Measurements from ENCODE around the gene CWC27. TPM values are rescaled to one million over a fixed set of nuclear protein-coding genes. Genes with fewer than 3 reads are reported as not detected.

The CWC27 gene
- total RNA-seq, 1 experiment from 2014 or later: 22.8 TPM

DNA sequence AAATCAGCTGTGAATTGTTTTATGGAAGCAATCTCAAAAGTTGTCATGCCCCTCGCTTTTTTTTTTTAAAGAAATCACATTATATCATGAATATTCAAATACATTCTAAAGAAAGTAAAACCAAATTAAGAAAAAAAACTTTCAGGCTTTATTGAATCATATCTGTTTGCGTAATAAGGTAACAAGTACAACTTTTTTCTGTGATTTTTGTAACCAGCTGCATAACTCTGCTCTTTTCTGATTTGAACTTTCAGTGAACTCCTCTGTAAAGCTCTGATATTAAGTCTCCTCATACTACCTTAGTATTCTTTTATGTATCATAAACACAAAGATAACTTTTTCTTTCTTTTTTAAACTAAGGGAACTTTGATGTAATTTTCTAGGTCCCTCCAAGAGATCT, 65.3 kb downstream of the CWC27 start:
- CTCF ChIA-PET: interaction anchor here (0.7 kb wide), 1 partner anchor 627 kb away, joined by 3 read pairs; no protein-coding TSS in a partner anchor

DNA sequence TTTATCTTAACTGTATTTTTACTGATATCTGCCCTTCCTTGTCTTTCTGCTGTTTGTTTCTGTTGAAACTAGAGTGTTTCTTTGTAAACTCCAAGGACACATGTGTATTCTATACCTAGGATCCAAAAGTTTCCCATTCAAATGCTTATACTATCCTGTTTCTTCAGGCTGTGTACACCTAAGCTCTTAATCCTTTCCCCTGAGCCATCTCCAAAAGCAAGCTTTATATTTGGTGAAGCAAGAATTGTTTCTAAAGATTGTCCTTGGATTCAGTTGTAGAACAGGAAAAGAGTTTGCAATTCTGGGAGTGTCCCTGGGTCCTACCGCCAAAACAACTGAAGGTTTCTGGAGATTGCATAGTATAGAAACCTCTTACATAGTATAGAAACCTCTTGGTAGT, 65.9 kb downstream of the CWC27 start:
- no TSS peak for BruUV-seq (replicated peaks)
- H3K27me3 Mint-ChIP-seq (ENCODE audit: unreplicated experiment): no peaks in the 10 kb centered on the region
- CTCF ChIA-PET: interaction anchor here (0.7 kb wide), 1 partner anchor 627 kb away, joined by 3 read pairs; no protein-coding TSS in a partner anchor
- DNase-seq: no peak
- no peak overlapping the region for H3K4me3 Mint-ChIP-seq (ENCODE audit: low read depth, unreplicated experiment)
- no peaks in the 10 kb centered on the region for H3K4me1 Mint-ChIP-seq (ENCODE audit: low read depth, unreplicated experiment)
- H3K36me3 Mint-ChIP-seq (ENCODE audit: insufficient read depth, unreplicated experiment): peaks cover 4% of the 10 kb centered on the region
- H3K9me3 Mint-ChIP-seq (ENCODE audit: low read depth, unreplicated experiment): no peaks in the 10 kb centered on the region
- TF ChIP-seq CTCF (IDR thresholded peaks at IDR 0.05; ENCODE audit: unreplicated experiment): no peak
- H3K27ac Mint-ChIP-seq (ENCODE audit: unreplicated experiment): no peak overlapping the region
- intact Hi-C loops (cut with micrococcal nuclease; ENCODE audit: unreplicated experiment): no loop called here

More for the DNA sequence above, 65.3 kb downstream of the CWC27 start:
- H3K27ac Mint-ChIP-seq (ENCODE audit: unreplicated experiment): no peak overlapping the region
- peaks cover 4% of the 10 kb centered on the region for H3K36me3 Mint-ChIP-seq (ENCODE audit: insufficient read depth, unreplicated experiment)
- H3K4me3 Mint-ChIP-seq (ENCODE audit: low read depth, unreplicated experiment): no peak overlapping the region
- H3K9me3 Mint-ChIP-seq (ENCODE audit: low read depth, unreplicated experiment): no peaks in the 10 kb centered on the region
- H3K4me1 Mint-ChIP-seq (ENCODE audit: low read depth, unreplicated experiment): no peaks in the 10 kb centered on the region
- H3K27me3 Mint-ChIP-seq (ENCODE audit: unreplicated experiment): no peaks in the 10 kb centered on the region
- no TSS peak for BruUV-seq (replicated peaks)
- TF ChIP-seq CTCF (IDR thresholded peaks at IDR 0.05; ENCODE audit: unreplicated experiment): no peak
- no peak for DNase-seq
- intact Hi-C loops (cut with micrococcal nuclease; ENCODE audit: unreplicated experiment): no loop called here

GRCh38 chr5:64835266-64835665, 66.5 kb downstream of the CWC27 start:
- Mint-ChIP-seq H3K9me3 (ENCODE audit: low read depth, unreplicated experiment) (no peaks in the 10 kb centered on the region), H3K4me3 (ENCODE audit: low read depth, unreplicated experiment) (no peak overlapping the region), H3K27me3 (ENCODE audit: unreplicated experiment) (no peaks in the 10 kb centered on the region), H3K36me3 (ENCODE audit: insufficient read depth, unreplicated experiment) (no peaks in the 10 kb centered on the region), H3K27ac (ENCODE audit: unreplicated experiment) (no peak overlapping the region), H3K4me1 (ENCODE audit: low read depth, unreplicated experiment) (no peaks in the 10 kb centered on the region)
- BruUV-seq (replicated peaks): no TSS peak
- intact Hi-C loops (cut with micrococcal nuclease; ENCODE audit: unreplicated experiment): no loop called here
- no peak for DNase-seq
- no peak for TF ChIP-seq CTCF (IDR thresholded peaks at IDR 0.05; ENCODE audit: unreplicated experiment)
- CTCF ChIA-PET: no interaction called here

DNA sequence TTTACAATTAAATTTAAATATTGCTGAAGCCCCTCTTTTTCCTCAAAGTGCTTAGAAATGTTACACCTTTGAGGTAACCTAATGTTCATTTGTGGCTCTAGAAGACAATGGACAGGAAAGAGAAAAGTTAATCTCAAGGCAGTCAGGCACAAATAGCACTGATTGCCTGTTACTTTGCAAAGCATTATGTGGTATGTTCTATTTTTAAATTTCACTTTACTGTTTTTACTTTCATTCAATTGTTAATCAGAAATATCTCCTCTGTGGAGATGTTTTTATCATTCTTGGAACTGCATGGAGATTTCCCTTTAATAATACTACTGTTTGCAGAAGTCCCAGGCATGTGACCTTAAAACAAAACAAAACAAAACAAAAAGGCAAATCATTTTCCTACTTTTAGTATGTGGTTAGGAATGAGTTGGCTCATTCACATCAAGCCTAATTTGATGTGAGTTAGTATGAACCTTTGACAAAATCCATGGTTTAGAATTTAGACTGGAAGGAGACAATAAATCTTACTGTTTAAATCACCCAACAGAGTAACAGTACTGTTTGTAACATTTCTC, 67.5 kb downstream of the CWC27 start:
- intact Hi-C loops (cut with micrococcal nuclease; ENCODE audit: unreplicated experiment): no loop called here
- H3K4me1 Mint-ChIP-seq (ENCODE audit: low read depth, unreplicated experiment): no peaks in the 10 kb centered on the region
- H3K9me3 Mint-ChIP-seq (ENCODE audit: low read depth, unreplicated experiment): no peaks in the 10 kb centered on the region
- no peaks in the 10 kb centered on the region for H3K36me3 Mint-ChIP-seq (ENCODE audit: insufficient read depth, unreplicated experiment)
- no peak for TF ChIP-seq CTCF (IDR thresholded peaks at IDR 0.05; ENCODE audit: unreplicated experiment)
- CTCF ChIA-PET: no interaction called here
- no peaks in the 10 kb centered on the region for H3K27me3 Mint-ChIP-seq (ENCODE audit: unreplicated experiment)
- DNase-seq: no peak
- H3K4me3 Mint-ChIP-seq (ENCODE audit: low read depth, unreplicated experiment): no peak overlapping the region
- H3K27ac Mint-ChIP-seq (ENCODE audit: unreplicated experiment): no peak overlapping the region
- no TSS peak for BruUV-seq (replicated peaks)
